NOMO-1 (cell line): ENCODE results near the gene CD160.
"Not testable (repeated sequence)": the region's sequence is repeated elsewhere in the genome, so short reads cannot be mapped to it uniquely, and the experiment has no call there.

Source experiments
- DNase-seq, 2 experiments: peaks; one replicate each; lab custom pipeline; 2025; ENCODE audit not compliant: unreplicated experiment in 2 of 2; lab: John Stamatoyannopoulos, UW

Gene CD160

GRCh38 chr1:145757420-145757819, 38.1 kb downstream of the CD160 start:
- no peak for DNase-seq

GRCh38 chr1:145758116-145758515, 38.8 kb downstream of the CD160 start:
- no peak for DNase-seq

DNA sequence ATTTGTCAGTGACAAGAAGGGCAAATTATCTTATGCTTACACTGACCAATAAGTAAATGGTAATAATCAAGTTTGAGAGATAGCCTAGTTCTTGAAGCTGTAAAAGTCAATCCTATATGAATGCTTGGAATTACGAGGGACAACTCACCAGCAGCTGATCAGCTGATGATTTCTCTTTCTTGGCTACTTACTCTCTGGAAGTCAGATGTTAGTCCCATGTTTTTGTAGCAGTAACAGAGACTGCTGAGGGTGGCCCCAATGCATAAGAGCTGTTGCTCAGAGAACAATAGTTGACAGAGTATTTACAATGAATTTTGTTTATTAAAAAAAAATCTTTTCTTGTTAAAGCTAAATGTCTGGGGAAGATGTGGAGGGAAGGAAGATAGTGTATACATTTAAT, 39.3 kb downstream of the CD160 start:
- DNase-seq = no peak

GRCh38 chr1:145759721-145760120, 40.4 kb downstream of the CD160 start:
- no peak for DNase-seq

DNA sequence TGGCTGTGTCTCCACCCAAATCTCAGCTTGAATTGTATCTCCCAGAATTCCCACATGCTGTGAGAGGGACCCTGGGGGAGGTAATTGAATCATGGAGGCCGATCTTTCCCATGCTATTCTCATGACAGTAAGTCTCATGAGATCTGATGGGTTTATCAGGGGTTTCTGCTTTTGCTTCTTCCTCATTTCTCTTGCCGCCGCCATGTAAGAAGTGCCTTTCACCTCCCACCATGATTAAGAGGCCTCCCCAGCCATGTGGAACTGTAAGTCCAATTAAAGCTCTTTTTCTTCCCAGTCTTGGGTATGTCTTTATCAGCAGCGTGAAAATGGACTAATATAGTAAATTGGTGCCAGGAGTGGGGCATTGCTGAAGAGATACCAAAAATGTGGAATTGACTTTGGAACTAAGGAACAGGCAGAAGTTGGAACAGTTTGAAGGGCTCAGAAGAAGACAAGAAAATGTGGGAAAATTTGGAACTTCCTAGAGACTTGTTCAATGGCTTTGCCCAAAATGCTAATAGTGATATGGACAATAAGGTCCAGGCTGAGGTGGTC, 41.2 kb downstream of the CD160 start:
- DNase-seq = not testable (repeated sequence)

DNA sequence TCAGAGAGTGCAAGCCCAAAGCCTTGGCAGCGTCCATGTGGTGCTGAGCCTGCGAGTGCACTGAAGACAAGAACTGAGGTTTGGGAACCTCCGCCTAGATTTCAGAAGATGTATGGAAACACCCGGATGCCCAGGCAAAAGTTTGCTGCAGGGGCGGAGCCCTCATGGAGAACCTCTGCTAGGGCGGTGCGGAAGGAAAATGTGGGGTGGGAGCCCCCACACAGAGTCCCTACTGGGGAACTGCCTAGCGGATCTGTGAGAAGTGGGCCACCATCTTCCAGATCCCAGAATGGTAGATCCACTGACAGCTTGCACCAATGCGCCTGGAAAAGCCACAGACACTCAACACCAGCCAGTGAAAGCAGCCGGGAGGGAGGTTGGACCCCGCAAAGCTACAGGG, 42.2 kb downstream of the CD160 start:
- DNase-seq = not testable (repeated sequence)

- not testable (repeated sequence) for DNase-seq
Observed at GRCh38 chr1:145762001-145762400, 42.7 kb downstream of the CD160 start.

- DNase-seq = not testable (repeated sequence)
Observed at GRCh38 chr1:145764231-145764940, 45.1 kb downstream of the CD160 start.

GRCh38 chr1:145765127-145765526, 45.8 kb downstream of the CD160 start:
- DNase-seq = not testable (repeated sequence)

- not testable (repeated sequence) for DNase-seq
Observed at GRCh38 chr1:145765585-145766360, 46.5 kb downstream of the CD160 start.

GRCh38 chr1:145766926-145767325, 47.6 kb downstream of the CD160 start:
- DNase-seq = not testable (repeated sequence)

DNA sequence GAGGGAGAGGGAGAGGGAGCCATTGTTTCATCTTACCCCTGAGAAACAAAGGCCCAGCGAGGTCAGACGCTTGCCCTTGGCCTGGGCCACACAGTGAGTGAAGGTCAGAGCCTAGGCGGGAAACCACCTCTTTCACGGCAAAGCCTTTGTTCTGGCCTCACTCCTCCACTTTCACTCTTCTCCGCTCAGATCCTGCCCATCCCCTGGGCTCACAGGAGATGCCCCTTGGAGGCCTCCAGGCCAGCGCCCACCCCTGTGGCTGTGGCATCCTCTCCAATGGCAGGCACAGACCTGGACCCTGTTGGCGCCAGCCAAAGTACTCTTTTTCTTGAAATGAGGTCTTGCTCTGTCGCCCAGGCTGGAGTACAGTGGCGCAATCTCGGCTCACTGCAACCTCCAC, 48.7 kb downstream of the CD160 start:
- not testable (repeated sequence) for DNase-seq

DNA sequence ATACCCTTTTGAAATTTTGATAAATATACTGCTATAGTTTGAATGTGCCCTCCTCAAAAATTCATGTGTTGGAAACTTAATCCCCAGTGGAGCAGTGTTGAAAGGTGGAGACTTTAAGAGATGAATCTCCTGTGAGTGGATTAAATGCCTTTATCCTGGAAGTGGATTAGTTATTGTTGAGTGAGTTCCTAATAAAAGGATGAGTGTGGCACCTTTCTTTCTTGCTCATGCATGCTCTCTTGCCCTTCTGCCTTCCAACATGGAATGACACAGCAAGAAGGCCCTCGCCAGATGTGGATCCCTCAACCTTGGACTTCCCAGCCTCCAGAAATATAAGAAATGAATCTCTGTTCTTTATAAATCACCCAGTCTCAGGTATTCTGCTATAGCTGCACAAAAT, 51.8 kb downstream of the CD160 start:
- DNase-seq = no peak

GRCh38 chr1:145773423-145773822, 54.1 kb downstream of the CD160 start:
- DNase-seq = no peak

DNA sequence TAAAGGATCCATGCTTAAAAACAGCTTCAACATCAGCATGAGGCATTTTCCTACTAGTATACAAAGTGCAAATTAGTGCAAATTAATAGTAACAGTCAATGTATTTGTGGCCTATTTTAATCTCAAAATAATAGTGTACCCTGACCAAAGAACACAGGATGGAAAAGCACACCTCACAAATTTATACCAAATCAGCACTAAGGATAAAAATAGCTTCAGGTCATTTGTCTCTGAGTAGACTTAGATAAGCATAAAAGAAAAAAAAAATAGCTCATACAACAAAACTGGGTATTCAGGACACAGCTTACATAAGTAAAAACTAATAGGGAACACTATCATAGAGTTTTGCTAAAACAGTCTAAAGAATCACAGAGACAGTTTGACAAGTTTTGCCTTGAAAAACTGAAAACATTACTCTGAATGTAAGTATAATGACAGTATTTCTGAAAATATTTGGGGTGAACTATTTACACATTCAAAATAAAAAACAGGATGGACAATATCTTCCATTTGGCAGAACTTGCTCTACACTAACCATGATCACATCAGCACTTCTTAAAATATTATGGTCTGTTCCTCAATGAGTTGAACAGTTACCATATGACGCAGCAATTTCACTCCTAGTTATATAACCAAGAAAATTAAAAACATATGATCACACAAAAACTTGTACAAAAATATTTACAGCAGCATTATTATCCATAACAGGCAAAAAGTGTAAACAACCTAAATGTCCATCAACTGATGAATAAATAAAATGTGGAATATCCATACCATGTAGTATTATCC, 58.3 kb downstream of the CD160 start:
- no peak for DNase-seq

DNA sequence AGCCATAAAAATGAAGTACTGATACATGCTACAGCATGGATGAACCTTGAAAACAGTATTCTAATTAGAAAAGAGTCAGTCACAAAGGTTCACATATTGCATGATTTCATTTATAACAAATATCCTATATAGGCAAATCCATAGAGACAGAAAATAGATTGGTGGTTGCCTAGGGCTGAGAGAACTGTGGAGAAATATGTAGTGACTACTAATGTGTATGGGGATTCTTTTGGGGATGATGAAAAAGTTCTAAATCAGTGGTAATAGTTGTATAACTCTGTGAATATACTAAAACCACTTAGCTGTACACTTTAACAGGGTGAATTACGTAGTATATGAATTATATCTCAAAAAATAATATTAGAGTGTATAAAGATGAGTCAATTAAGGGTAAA, 58.8 kb downstream of the CD160 start:
- no peak for DNase-seq

DNA sequence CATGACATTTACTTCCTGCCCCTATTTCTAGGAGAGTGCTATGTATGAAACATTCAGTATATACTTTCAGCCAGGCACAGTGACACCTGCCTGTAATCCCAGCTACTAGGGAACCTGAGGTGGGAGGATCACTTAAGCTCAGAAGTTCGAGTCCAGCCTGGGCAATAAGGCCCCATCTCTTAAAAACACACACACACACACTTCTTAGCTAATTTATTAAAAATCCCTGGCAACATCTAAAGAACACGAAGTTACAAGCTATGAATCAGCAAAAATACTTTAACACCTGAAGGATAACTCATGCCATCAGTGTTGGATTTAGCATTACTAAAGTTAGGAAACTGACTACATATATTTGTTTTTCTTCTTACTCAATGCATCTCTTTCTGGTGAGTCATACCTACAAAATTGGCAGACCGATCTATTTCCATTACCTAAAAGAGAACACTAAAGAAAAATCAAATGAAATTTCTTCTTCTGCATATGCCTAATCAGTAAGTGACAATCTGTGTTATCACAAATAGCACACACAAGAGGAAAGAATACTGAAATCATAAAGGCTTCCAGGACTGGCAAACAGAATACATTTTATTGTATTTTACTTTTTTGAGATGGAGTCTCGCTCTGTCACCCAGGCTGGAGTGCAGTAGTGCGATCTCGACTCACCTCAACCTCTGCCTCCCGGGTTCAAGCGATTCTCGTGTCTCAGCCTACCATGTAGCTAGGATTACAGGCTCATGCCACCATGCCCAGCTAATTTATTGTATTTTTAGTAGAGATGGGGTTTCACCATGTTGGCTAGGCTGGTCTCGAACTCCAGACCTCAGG, 63.2 kb downstream of the CD160 start:
- no peak for DNase-seq

GRCh38 chr1:145784409-145784808, 65.1 kb downstream of the CD160 start:
- no peak for DNase-seq

- DNase-seq = no peak
Observed at GRCh38 chr1:145785547-145785946, 66.2 kb downstream of the CD160 start.

GRCh38 chr1:145786271-145786670, 67.0 kb downstream of the CD160 start:
- no peak for DNase-seq
